GM03348 (cell line): ENCODE measurements around the gene GRK5.

ENCODE experiments used
- DNase-seq: peaks from one replicate; pipeline ENCODE4 v3.0.0; 2012; ENCODE audit warnings: low spot score

GRK5 gene

GRCh38 chr10:119198438-119198837 lies 8.9 kb upstream of the GRK5 start:
- DNase-seq, result no peak

GRCh38 chr10:119199231-119199992 lies 8.0 kb upstream of the GRK5 start:
- DNase-seq, result peak; percentile 79

GRCh38 chr10:119201233-119201632 lies 6.1 kb upstream of the GRK5 start:
- no peak for DNase-seq

- DNase-seq, result peak; percentile 44
These were observed 4.4 kb upstream of the GRK5 start for GRCh38 chr10:119203006-119203405.

- peak; percentile 47 for DNase-seq
These were observed 1.3 kb upstream of the GRK5 start for GRCh38 chr10:119205894-119206602.

GRCh38 chr10:119206603-119207365 lies 587 bp upstream of the GRK5 start:
- peak; percentile 87 for DNase-seq

GRCh38 chr10:119207713-119208552 lies 562 bp downstream of the GRK5 start:
- DNase-seq, result peak; percentile 24

- DNase-seq, result peak; percentile 39
These were observed 1.2 kb downstream of the GRK5 start for GRCh38 chr10:119208553-119208940.

GRCh38 chr10:119209035-119209735 lies 1.8 kb downstream of the GRK5 start:
- DNase-seq, result peak; percentile 69

GRCh38 chr10:119209736-119210355 lies 2.5 kb downstream of the GRK5 start:
- no peak for DNase-seq

- no peak for DNase-seq
These were observed 3.3 kb downstream of the GRK5 start for GRCh38 chr10:119210633-119211032.

GRCh38 chr10:119211176-119211575 lies 3.8 kb downstream of the GRK5 start:
- peak; percentile 43 for DNase-seq

- no peak for DNase-seq
These were observed 4.5 kb downstream of the GRK5 start for GRCh38 chr10:119211625-119212441.

GRCh38 chr10:119215371-119215770 lies 8.0 kb downstream of the GRK5 start:
- DNase-seq, result no peak

- DNase-seq, result no peak
These were observed 8.8 kb downstream of the GRK5 start for GRCh38 chr10:119216127-119216526.

GRCh38 chr10:119217401-119217800 lies 10.0 kb downstream of the GRK5 start:
- DNase-seq, result no peak

GRCh38 chr10:119217991-119218490 lies 10.7 kb downstream of the GRK5 start:
- peak; percentile 50 for DNase-seq

GRCh38 chr10:119219871-119220270 lies 12.5 kb downstream of the GRK5 start:
- DNase-seq, result peak; percentile 16

GRCh38 chr10:119221201-119221600 lies 13.8 kb downstream of the GRK5 start:
- peak; percentile 50 for DNase-seq

GRCh38 chr10:119221666-119222065 lies 14.3 kb downstream of the GRK5 start:
- DNase-seq, result no peak
